Stimulated activated CD4-positive, alpha-beta T cell treated with anti-CD3 and anti-CD28 coated beads, Interleukin-15, amount 100 ng/mL, for 24 hours (primary cell): ENCODE data around the gene FAM81A.
"Not testable (repeated sequence)": the region's sequence is repeated elsewhere in the genome, so short reads cannot be mapped to it uniquely, and the experiment has no call there.

ENCODE experiments used
- DNase-seq: peaks from one replicate; pipeline ENCODE4 v3.0.0-alpha.2; 2020

The FAM81A gene

GRCh38 chr15:59428898-59429297 is 9.1 kb upstream of the FAM81A start:
- not testable (repeated sequence) for DNase-seq

GRCh38 chr15:59432389-59432788 is 5.6 kb upstream of the FAM81A start:
- DNase-seq: no peak

- no peak for DNase-seq
These were observed 3.5 kb upstream of the FAM81A start for GRCh38 chr15:59434481-59434880.

GRCh38 chr15:59436774-59437141 is 1.2 kb upstream of the FAM81A start:
- no peak for DNase-seq

- no peak for DNase-seq
These were observed 707 bp upstream of the FAM81A start for GRCh38 chr15:59437142-59437816.

- DNase-seq: no peak
These were observed 772 bp downstream of the FAM81A start for GRCh38 chr15:59438625-59439290.

GRCh38 chr15:59439576-59439975 is 1.6 kb downstream of the FAM81A start:
- DNase-seq: no peak

GRCh38 chr15:59443341-59444072 is 5.5 kb downstream of the FAM81A start:
- no peak for DNase-seq

GRCh38 chr15:59444081-59444835 is 6.3 kb downstream of the FAM81A start:
- no peak for DNase-seq

GRCh38 chr15:59444980-59445545 is 7.1 kb downstream of the FAM81A start:
- DNase-seq: no peak

- no peak for DNase-seq
These were observed 8.4 kb downstream of the FAM81A start for GRCh38 chr15:59446232-59446957.

- DNase-seq: no peak
These were observed 9.4 kb downstream of the FAM81A start for GRCh38 chr15:59447367-59447766.

- DNase-seq: no peak
These were observed 10.9 kb downstream of the FAM81A start for GRCh38 chr15:59448871-59449270.

GRCh38 chr15:59453474-59454215 is 15.7 kb downstream of the FAM81A start:
- no peak for DNase-seq

- no peak for DNase-seq
These were observed 18.1 kb downstream of the FAM81A start for GRCh38 chr15:59456114-59456513.

- no peak for DNase-seq
These were observed 19.1 kb downstream of the FAM81A start for GRCh38 chr15:59457103-59457502.

GRCh38 chr15:59461521-59461920 is 23.5 kb downstream of the FAM81A start:
- no peak for DNase-seq

- no peak for DNase-seq
These were observed 35.2 kb downstream of the FAM81A start for GRCh38 chr15:59473226-59473625.

GRCh38 chr15:59475161-59475560 is 37.2 kb downstream of the FAM81A start:
- not testable (repeated sequence) for DNase-seq

GRCh38 chr15:59484399-59484798 is 46.4 kb downstream of the FAM81A start:
- DNase-seq: no peak

GRCh38 chr15:59485036-59485435 is 47.0 kb downstream of the FAM81A start:
- no peak for DNase-seq

- DNase-seq: not testable (repeated sequence)
These were observed 51.5 kb downstream of the FAM81A start for GRCh38 chr15:59489485-59489884.
